Measurements from ENCODE around the gene ZNF670.
A peak's percentile ranks its signal among the peaks of the same experiment; 100 is the strongest.
"Not testable (repeated sequence)": the region's sequence is repeated elsewhere in the genome, so short reads cannot be mapped to it uniquely, and the experiment has no call there.

Gene ZNF670

DNA sequence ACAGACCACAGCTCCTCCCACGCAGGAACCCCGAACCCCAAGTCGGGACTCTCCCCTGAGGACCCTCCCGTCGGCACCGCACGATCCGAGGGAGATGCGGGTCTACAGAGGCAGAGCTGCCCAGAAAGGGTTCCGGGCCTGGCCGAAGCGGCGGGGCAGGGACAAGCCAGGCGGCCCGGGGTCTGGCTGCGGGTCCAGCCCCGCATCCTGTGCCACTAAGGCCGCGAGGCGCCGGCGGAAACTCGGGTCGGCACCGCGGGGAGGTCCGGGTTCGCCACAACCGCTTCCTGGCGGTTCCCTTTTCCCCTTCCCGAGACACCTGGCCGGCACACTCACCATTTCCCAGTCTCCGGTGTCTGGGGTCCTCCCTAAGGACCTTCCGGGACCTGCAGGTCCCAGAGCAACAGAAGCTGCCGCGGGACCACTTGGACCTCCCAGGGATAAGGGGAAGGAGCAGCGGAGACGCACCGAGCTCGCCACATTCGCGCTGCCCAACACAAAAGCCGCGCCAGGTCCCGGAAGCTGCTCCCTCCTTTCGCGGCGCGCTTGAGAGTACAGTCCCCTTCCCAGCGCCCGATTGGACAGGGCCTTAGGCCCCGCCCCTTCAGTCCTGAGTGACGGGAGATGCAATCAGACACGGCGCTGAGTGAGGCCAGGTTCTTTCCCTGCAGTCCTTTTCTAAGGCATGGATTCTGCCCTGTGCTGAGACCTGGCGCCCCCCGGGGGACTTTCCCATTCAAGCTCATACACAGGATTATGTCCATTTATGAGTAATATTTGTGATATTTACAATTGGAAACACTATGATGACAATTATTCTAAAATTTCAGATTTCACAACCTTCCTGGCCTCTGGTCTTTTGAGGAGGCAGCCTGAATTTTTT, at the start of gene ZNF670:
TSS of gene ZNF670 (minus strand) at position 554 of the 883 bp plus-strand sequence. CDS start at position 339, 215 bp downstream.
- peak; percentile 92 for DNase-seq

- not testable (repeated sequence) for DNase-seq
Measured at GRCh38 chr1:247127519-247128282, 49.1 kb upstream of the ZNF670 start.

GRCh38 chr1:247126601-247127000, 48.0 kb upstream of the ZNF670 start:
- DNase-seq: not testable (repeated sequence)

DNA sequence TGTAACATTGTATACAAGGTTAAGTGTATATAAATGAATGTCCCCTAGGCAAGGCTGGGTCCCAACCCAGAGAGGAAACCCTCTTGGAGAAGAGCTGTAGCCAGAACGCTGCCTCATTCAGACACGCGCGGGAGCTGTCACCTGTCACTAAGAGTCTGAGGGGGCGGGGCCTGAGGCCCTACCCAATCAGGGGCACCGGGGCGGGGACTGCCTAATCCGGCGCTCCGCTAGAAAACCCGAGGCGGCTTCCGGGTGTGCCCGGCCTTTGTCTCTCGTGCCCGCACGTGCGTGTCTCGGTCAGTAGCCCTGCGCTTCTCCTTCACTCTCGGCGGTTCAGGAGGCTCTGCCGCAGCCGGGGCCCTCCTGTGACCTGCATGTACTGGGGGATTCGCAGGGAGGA, 47.6 kb upstream of the ZNF670 start:
- DNase-seq: not testable (repeated sequence)

DNA sequence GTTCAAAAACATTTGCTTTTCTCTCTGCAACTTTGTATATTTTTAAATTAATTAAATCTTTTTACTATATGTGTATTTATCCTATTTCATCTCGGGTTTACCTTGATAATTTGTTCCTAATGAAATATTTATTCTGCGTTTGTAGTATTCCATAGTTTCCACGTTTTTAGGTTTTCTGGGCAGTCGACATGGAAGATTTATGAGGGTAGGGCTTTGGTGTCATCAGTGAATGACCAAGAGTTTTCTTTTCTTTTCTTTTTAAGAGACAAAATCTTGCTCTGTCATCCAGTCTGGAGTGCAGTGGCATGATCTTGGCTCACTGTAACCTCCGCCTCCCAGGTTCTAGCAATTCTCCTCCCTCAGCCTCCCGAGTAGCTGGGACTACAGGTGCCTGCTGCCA, 42.8 kb upstream of the ZNF670 start:
- no peak for DNase-seq

DNA sequence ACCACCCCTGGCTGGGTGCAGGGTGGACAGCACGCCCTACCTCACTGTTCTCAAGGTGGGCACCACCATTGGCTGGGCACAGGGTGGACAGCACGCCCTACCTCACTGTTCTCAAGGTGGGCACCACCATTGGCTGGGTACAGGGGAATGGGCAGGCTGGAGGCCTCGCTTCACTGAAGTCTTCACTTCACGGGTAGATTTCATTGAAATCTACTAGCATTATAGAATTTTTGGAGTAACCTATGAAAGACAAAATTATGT, 41.7 kb upstream of the ZNF670 start:
- DNase-seq: not testable (repeated sequence)

GRCh38 chr1:247119600-247120407, 41.2 kb upstream of the ZNF670 start:
- DNase-seq: no peak

DNA sequence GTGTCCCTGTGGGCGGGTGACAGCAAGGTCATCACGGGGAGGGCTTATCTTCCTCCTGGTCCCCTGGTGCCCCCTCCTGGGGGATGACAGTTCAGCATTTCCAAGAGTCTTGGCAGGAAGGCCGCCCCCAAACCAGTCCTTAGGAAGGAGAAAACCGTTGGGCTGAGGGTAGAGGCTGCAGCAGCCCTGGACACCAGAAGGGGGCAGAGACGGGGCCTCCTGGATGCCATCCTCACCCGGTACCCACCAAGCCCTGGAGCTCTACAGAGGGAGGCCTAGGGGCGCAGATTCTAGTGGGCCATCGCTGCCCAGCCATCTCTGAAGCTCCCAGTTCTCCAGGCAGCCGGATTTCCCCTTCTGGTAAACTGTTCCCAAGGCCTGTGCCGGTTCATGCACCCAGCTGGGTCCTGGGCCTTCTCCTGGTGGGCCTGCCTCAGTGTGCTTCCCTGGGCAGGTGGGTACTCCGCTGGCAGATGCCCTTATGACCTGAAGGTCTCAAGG, 40.4 kb upstream of the ZNF670 start:
- DNase-seq: no peak

DNA sequence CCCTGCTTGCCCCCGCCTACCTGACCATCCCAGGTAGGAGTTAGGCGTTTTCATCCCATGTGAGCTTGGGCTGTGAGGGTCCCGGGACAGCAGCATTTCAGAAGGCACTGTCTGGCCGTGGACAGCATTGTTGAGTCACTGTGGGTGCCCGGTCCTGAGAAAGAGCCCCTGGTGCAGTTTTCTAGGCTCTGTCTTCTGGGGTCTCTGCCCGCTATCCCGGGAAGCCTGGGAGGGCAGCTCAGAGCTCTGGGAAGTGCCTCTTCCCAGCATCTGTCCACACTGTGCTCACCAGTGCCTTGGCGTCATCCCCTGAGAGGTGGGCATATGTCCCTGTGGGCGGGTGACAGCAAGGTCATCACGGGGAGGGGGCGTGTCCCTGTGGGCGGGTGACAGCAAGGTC, 36.9 kb upstream of the ZNF670 start:
- no peak for DNase-seq

DNA sequence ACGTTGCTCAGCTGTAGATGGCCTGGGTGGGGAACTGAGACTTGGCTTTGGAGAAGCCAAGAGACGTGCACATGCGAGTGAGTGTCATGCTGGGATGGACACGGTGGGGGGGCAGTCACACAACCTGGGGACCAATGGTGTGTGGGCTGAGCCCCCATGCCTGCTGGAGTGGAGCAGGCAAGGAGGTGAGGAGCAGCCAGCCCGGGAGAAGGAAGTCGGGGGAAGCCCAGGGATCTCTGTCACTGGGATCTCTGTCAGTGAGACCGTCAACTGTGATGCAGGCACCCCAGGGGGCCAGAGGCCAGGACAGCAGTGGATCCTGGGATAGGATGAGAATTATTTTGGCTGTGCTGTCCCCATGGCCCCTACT, 36.5 kb upstream of the ZNF670 start:
- DNase-seq: no peak

DNA sequence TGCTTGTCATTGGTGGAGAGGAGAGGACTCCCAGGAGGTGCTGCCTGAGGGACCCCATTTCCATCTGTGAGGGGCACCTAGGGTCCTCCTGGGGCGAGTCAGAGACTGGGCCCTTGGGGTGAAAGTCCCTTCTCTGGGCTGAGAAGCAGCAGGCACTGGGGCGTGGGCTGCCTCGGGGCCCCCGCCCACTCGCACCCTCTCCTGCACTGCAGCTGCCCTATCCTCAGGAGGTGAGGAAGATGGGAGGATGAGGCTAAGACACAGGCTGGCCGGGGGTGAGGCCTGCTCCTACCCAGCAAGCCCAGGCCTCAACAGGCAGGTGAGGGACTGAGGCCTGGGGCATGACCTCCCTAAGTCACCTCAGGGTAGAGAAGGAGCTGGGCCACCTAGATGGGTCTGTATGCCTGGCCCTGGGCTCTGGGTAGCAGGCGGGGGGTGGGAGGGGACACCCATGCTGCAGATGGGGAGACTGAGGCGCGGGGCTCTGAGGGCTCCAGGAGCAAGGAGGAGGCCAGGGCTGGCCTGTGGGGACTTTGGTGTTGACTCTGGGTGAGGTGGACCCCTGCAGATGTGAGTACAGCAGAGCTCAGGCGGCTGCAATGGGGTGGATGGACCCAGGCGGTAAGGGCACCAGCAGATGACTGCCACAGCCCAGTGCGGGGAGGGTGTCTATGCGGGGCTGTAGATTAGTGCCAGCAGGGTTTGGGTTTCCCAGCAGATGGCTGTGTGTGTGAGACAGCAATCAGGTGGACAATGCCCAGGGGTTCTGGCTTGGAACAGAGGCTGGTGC, 35.9 kb upstream of the ZNF670 start:
- no peak for DNase-seq

DNA sequence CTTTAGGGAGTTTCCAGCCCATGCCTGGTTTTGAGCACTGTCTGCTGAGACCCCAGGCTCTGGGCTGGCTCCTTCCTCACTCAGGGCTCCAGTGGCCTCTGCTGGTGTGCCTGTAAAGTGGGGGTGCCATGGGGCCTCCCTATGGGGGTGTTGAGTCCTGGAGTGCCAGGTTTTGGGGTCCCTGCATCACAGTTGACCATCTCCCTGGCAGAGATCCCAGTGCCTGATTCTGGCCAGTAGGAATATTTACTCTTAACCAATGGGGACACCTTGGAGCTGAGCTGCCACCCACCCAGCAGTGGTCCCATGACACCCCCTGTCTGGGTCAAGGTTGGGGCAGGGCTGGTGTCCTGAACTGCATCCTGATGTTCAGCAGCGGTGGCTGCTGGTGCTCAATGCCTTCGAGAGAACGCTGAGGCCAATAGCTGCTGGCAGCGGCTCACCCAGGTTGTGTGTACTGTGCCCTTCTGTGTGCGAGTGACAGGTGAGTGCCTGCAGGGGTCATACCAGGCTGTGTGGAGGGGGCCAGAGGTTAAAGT, 35.2 kb upstream of the ZNF670 start:
- no peak for DNase-seq

GRCh38 chr1:247113094-247113497, 34.5 kb upstream of the ZNF670 start:
- no peak for DNase-seq

DNA sequence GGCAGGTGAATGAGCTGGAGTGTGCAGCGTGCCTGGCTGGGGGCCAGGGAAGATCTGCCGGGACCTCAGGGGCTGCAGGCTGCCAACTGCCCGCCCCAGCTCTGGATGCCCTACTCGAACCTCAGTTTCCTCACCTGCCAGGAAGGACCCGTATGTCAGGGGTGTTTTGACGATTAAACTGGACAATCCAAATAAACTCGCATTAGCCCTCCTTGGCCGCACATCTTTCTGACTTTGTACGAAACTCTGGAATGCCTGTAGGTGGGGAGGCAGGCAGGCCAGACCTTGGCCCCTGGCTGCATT, 33.8 kb upstream of the ZNF670 start:
- DNase-seq: no peak

- peak; percentile 15 for DNase-seq
Measured at GRCh38 chr1:247111700-247112478, 33.3 kb upstream of the ZNF670 start.

DNA sequence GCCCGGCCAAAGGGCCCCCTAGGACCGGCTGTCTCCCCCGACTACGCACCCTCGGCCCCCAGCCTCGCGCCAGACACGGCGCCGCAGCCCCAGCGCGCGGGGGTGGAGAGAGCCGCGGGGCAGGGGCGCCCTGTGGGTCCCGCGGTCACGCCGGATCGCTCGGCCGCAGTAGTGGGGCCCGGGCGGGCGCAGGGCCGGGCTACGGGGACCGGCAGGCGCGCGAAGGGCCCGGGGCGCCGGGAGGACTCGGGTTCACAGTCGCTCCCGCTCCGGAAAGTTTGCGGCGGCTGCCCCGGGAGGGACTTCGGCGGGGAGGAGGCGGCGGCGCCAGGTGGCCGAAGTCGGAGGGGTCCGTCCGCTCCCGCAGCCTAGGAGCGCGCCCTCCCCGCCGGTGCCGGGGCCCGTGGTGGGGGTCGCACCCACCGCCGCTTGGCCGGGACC, 32.7 kb upstream of the ZNF670 start:
- DNase-seq: peak; percentile 5

DNA sequence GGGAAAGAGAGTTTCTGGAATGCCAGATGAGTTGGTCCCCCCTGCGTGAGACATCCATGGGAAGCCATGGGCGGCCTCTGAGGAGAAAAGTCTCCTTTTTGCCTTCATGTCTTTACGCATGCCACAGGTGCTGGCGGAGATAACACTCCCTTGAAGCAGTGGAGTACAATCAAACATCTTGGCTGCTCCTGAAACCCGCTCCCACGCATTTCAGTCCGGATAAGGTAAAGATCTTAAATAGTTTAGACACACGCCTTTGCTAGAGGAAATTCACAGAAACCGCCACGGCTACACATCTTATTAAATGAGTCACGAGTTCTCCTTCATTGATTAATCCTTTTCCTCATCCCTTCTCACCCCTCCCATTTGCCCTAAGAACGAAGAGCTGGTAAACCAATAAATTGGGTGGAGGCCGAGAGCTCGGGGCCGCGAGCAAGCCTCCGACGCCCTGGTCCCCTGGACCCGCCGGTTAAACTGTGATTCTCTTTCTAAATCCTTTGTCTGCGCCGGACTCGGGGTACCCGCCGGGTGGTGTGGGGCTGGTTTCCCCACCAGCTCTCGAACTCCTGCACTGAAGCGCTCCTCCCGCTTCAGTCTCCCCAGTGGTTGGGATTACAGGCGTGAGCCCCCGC, 32.1 kb upstream of the ZNF670 start:
- peak; percentile 9 for DNase-seq

- DNase-seq: no peak
Measured at GRCh38 chr1:247107694-247108093, 29.1 kb upstream of the ZNF670 start.

GRCh38 chr1:247105966-247106365, 27.4 kb upstream of the ZNF670 start:
- DNase-seq: no peak

GRCh38 chr1:247104965-247105364, 26.4 kb upstream of the ZNF670 start:
- DNase-seq: no peak
